Neural cell (in vitro differentiated cells): ENCODE data around the gene SEMA6A. TPM values are rescaled to one million over a fixed set of nuclear protein-coding genes. Genes with fewer than 3 reads are reported as not detected.

Source experiments
- H2AFZ ChIP-seq: fragments of 200-600, 300-800 bp; sonication (generic), shearing (Covaris generic); 2 replicates; pipeline ENCODE4 v1.6.0; 2014; ENCODE audit warnings: low read depth, mild to moderate bottlenecking, antibody characterized with exemption, low read length, moderate library complexity
- H3F3A ChIP-seq: fragments of 200-600 bp; shearing (Covaris generic); 2 replicates; pipeline ENCODE4 v1.6.1; 2016; ENCODE audit warnings: mild to moderate bottlenecking, moderate library complexity, mixed read lengths, antibody characterized with exemption, low read length; ENCODE audit not compliant: insufficient read depth, poor library complexity, severe bottlenecking
- H3K27ac ChIP-seq: fragments of 200-600, 300-800 bp; sonication (generic), shearing (Covaris generic); 2 replicates; pipeline ENCODE4 v1.5.1; 2014; ENCODE audit warnings: mild to moderate bottlenecking, low read length, moderate library complexity
- H3K27me3 ChIP-seq: fragments of 300-800, 200-600 bp; sonication (generic), shearing (Covaris generic); 2 replicates; pipeline ENCODE4 v1.6.0; 2014; ENCODE audit warnings: mild to moderate bottlenecking, low read depth, low read length, moderate library complexity; ENCODE audit not compliant: insufficient read depth
- H3K36me3 ChIP-seq: fragments of 300-800, 200-600 bp; sonication (generic), shearing (Covaris generic); 2 replicates; pipeline ENCODE4 v1.5.1; 2014; ENCODE audit warnings: mild to moderate bottlenecking, antibody characterized with exemption, low read length, moderate library complexity; ENCODE audit not compliant: insufficient read depth
- H3K4me2 ChIP-seq: fragments of 300-800, 200-600 bp; sonication (generic), shearing (Covaris generic); 2 replicates; pipeline ENCODE4 v1.6.0; 2014; ENCODE audit warnings: mild to moderate bottlenecking, low read length
- H3K4me3 ChIP-seq: fragments of 300-800, 200-600 bp; sonication (generic), shearing (Covaris generic); 2 replicates; pipeline ENCODE4 v1.5.1; 2014; ENCODE audit warnings: mild to moderate bottlenecking, low read length, moderate library complexity
- H3K79me2 ChIP-seq: fragments of 200-600 bp; shearing (Covaris generic); replicated peaks from 2 replicates; pipeline ENCODE4 v1.6.0; 2014; ENCODE audit warnings: mild to moderate bottlenecking, low read length, moderate library complexity; ENCODE audit not compliant: insufficient read depth
- H3K9ac ChIP-seq: fragments of 300-800, 200-600 bp; sonication (generic), shearing (Covaris generic); 2 replicates; pipeline ENCODE4 v1.6.1; 2016; ENCODE audit warnings: mild to moderate bottlenecking, low read length, mixed read lengths
- H3K9me2 ChIP-seq: fragments of 200-600 bp; shearing (Covaris generic); 2 replicates; pipeline ENCODE4 v1.6.1; 2016; ENCODE audit warnings: mild to moderate bottlenecking, low read length, mixed read lengths; ENCODE audit not compliant: insufficient read depth
- H3K9me3 ChIP-seq: fragments of 200-600, 300-800 bp; sonication (generic), shearing (Covaris generic); 2 replicates; pipeline ENCODE4 v1.6.1; 2016; ENCODE audit warnings: mild to moderate bottlenecking, mixed run types, low read length, moderate library complexity, mixed read lengths
- H4K20me1 ChIP-seq: fragments of 200-600 bp; shearing (Covaris generic); 2 replicates; pipeline ENCODE4 v1.6.1; 2016; ENCODE audit warnings: mild to moderate bottlenecking, mixed run types; ENCODE audit not compliant: insufficient read depth
- CTCF ChIP-seq: fragments of 450-650 bp; IDR thresholded peaks from 2 replicates; pipeline ENCODE4 v1.5.1; 2014; ENCODE audit warnings: antibody characterized with exemption, mild to moderate bottlenecking, moderate library complexity; ENCODE audit not compliant: poor library complexity, severe bottlenecking
- EP300 ChIP-seq: fragments of 450-650 bp; conservative IDR thresholded peaks from 2 replicates; pipeline ENCODE4 v1.6.1; 2014; ENCODE audit warnings: antibody characterized with exemption, mild to moderate bottlenecking, moderate library complexity; ENCODE audit not compliant: poor library complexity, severe bottlenecking
- EZH2 ChIP-seq: fragments of 200-600, 300-800 bp; shearing (Covaris generic), sonication (generic); IDR thresholded peaks from 2 replicates; pipeline ENCODE4 v1.6.1; 2014; ENCODE audit warnings: antibody characterized with exemption, low read length, borderline replicate concordance, mild to moderate bottlenecking; ENCODE audit not compliant: insufficient read depth, poor library complexity, severe bottlenecking
- MXI1 ChIP-seq: fragments of 450-650 bp; conservative IDR thresholded peaks from 2 replicates; pipeline ENCODE4 v1.6.1; 2014; ENCODE audit warnings: antibody characterized with exemption, mild to moderate bottlenecking; ENCODE audit not compliant: poor library complexity, severe bottlenecking
- POLR2AphosphoS5 ChIP-seq: IDR thresholded peaks from 2 replicates; pipeline ENCODE4 v1.6.1; 2012
- RAD21 ChIP-seq: fragments of 450-650 bp; conservative IDR thresholded peaks from 2 replicates; pipeline ENCODE4 v1.6.1; 2014; ENCODE audit warnings: antibody characterized with exemption, mild to moderate bottlenecking, moderate library complexity
- SMC3 ChIP-seq: fragments of 450-650 bp; conservative IDR thresholded peaks from 2 replicates; pipeline ENCODE4 v1.6.1; 2014; ENCODE audit warnings: antibody characterized with exemption, mild to moderate bottlenecking, moderate library complexity; ENCODE audit not compliant: poor library complexity
- TAF1 ChIP-seq: IDR thresholded peaks from 2 replicates; pipeline ENCODE4 v1.6.1; 2012; ENCODE audit warnings: low read depth
- polyA plus RNA-seq: library from polyadenylated mRNA; depleted of rRNA; stranded (reverse); fragments of >200 nt; gene quantifications from 2 replicates; pipeline ENCODE4 v1.2.3, GENCODE V29; 2014
- TF ChIP-seq, protein P1 (sequence below): IDR thresholded peaks from 2 replicates; pipeline ENCODE4 v1.6.1; 2012; ENCODE audit warnings: borderline replicate concordance

SEMA6A gene
- polyA plus RNA-seq, 1 donor from 2014 or later: 6.5 TPM

- TF ChIP-seq SMC3 (no peak), POLR2AphosphoS5 (no peak), EP300 (no peak), CTCF (no peak), EZH2 (no peak), MXI1 (no peak), TAF1 (no peak), RAD21 (no peak)
- TF ChIP-seq, protein P1, sequence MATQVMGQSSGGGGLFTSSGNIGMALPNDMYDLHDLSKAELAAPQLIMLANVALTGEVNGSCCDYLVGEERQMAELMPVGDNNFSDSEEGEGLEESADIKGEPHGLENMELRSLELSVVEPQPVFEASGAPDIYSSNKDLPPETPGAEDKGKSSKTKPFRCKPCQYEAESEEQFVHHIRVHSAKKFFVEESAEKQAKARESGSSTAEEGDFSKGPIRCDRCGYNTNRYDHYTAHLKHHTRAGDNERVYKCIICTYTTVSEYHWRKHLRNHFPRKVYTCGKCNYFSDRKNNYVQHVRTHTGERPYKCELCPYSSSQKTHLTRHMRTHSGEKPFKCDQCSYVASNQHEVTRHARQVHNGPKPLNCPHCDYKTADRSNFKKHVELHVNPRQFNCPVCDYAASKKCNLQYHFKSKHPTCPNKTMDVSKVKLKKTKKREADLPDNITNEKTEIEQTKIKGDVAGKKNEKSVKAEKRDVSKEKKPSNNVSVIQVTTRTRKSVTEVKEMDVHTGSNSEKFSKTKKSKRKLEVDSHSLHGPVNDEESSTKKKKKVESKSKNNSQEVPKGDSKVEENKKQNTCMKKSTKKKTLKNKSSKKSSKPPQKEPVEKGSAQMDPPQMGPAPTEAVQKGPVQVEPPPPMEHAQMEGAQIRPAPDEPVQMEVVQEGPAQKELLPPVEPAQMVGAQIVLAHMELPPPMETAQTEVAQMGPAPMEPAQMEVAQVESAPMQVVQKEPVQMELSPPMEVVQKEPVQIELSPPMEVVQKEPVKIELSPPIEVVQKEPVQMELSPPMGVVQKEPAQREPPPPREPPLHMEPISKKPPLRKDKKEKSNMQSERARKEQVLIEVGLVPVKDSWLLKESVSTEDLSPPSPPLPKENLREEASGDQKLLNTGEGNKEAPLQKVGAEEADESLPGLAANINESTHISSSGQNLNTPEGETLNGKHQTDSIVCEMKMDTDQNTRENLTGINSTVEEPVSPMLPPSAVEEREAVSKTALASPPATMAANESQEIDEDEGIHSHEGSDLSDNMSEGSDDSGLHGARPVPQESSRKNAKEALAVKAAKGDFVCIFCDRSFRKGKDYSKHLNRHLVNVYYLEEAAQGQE: no peak
- Histone ChIP-seq H2AFZ (no peak overlapping the region), H3K4me3 (no peak overlapping the region), H3K9me2 (no peaks in the 10 kb centered on the region), H3K36me3 (peaks cover 16% of the 10 kb centered on the region), H3K27me3 (no peaks in the 10 kb centered on the region), H3K79me2 (no peaks in the 10 kb centered on the region), H3K27ac (no peak overlapping the region), H3F3A (no peaks in the 10 kb centered on the region), H4K20me1 (no peaks in the 10 kb centered on the region), H3K9ac (no peak overlapping the region), H3K9me3 (peaks cover 6% of the 10 kb centered on the region), H3K4me2 (no peak overlapping the region)
Measured at GRCh38 chr5:116478491-116478890, 96.1 kb downstream of the SEMA6A start.

DNA sequence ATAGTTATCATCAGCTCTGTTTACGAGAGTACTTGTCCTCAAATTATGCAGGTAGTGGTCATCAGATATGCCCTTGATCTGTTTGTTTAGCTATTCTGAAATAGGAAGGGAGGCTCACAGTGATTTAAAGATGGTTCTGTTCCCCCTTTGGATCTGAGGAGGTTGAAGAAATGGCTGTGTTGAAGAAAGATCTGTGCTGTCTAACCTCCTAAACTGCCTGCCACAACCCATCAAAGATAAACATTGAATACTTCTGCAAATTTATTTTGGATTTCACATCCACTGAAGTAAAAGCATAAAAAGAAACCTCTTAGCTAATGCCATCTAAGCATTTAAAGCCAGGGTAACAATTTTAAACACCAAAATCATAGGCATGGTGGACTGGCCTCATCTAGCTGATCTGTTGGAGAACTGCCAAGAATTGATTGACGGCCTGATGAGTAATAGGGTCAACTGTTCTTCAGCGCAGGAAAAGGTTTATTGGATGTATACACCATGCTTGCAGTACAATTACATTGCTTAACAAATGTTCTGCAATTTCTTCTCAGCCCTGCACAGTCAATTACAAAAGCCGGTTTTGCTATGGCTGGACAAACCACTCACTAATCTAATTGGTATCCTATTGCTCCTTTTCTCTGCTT is 97.6 kb downstream of the SEMA6A start:
- H3K27me3 ChIP-seq: no peaks in the 10 kb centered on the region
- H3K9me3 ChIP-seq: peaks cover 6% of the 10 kb centered on the region
- no peaks in the 10 kb centered on the region for H3K9me2 ChIP-seq
- no peaks in the 10 kb centered on the region for H3K79me2 ChIP-seq
- no peak overlapping the region for H2AFZ ChIP-seq
- no peaks in the 10 kb centered on the region for H4K20me1 ChIP-seq
- H3K27ac ChIP-seq: no peak overlapping the region
- TF ChIP-seq EZH2 (no peak), MXI1 (no peak), POLR2AphosphoS5 (no peak), CTCF (no peak), EP300 (no peak), SMC3 (no peak)
- TF ChIP-seq, protein P1: no peak
- H3K36me3 ChIP-seq: peaks cover 16% of the 10 kb centered on the region
- H3F3A ChIP-seq: no peaks in the 10 kb centered on the region
- H3K4me2 ChIP-seq: no peak overlapping the region
- no peak overlapping the region for H3K4me3 ChIP-seq
- H3K9ac ChIP-seq: no peak overlapping the region
